Umbilical cord (tissue), 2 donors: ENCODE results near the gene HPSE2. TPM values are rescaled to one million over a fixed set of nuclear protein-coding genes. Genes with fewer than 3 reads are reported as not detected.
"Not testable (repeated sequence)": the region's sequence is repeated elsewhere in the genome, so short reads cannot be mapped to it uniquely, and the experiment has no call there.

ENCODE experiments used
- DNase-seq: peaks from one replicate; pipeline ENCODE4 v3.0.0-alpha.2; 2015; ENCODE audit warnings: low spot score
- total RNA-seq: library from RNA; depleted of rRNA; stranded (reverse); fragments of >200 nt; gene quantifications from one replicate; pipeline ENCODE4 v1.2.3, GENCODE V29; 2014; ENCODE audit warnings: low replicate concordance; ENCODE audit not compliant: insufficient read depth

The HPSE2 gene
- total RNA-seq, 1 donor from 2014 or later, result 18.8 TPM

GRCh38 chr10:98510412-98510995 is 725.1 kb downstream of the HPSE2 start:
- no peak for DNase-seq

- DNase-seq, result peak; percentile 70
Observed at GRCh38 chr10:98509745-98510144, 725.9 kb downstream of the HPSE2 start.

- DNase-seq, result not testable (repeated sequence)
Observed at GRCh38 chr10:98502535-98502934, 733.1 kb downstream of the HPSE2 start.

- DNase-seq, result no peak
Observed at GRCh38 chr10:98492763-98493162, 742.9 kb downstream of the HPSE2 start.

GRCh38 chr10:98489561-98490481 is 745.8 kb downstream of the HPSE2 start:
- DNase-seq, result no peak

DNA sequence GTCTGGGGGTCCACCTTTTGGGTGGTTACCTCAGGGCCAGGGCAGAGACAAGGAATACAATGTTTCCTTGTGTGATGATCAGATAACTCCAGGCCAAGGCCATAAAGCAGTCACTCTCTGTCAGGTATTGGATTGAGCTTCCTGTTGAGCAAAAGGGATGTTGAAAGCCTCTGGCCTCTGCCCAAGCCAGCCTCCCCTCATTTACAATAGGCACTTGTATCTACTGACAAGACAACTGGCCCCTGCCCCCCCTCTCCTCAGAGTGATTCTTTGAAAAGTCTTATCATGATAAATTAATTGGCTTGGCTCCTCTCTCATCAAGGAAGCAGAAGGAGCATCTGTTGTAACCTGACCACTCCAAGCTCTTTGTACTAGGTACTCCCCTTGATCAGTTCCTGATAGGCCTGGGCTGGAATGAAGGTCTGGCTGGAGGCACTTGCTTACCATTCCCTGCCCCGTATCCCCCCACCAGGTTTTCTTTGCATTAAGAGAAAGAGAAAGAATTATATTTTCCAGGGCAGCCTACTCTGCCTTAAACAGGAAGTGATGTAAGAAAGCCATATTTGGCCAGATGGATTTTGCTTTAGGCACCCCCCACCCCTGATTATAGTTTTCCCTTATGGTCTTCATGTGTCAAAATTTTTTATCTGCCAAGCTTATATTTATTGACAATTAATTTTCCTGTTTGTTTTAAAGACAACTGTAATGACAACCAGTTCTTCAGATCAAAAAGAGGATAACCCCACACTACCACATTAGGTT is 746.8 kb downstream of the HPSE2 start:
- DNase-seq, result no peak

DNA sequence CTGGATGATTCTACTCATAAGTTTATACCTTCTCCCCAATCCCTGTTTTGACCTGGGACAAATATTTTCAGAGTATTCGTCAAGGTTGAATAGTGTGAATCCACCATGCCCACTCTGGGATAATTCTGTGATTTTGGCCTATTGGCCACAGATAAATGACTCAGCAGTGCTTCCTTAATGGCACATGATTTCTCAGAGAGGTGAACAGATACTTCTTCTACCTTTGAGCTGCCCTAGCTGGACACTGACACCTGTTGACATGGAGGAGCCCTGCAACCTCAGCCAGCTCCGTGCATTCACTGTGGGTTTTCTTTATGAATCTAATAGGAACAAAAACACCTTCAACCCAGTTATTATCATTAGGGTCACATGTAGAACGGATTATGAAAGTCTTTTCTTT is 748.0 kb downstream of the HPSE2 start:
- DNase-seq, result no peak

DNA sequence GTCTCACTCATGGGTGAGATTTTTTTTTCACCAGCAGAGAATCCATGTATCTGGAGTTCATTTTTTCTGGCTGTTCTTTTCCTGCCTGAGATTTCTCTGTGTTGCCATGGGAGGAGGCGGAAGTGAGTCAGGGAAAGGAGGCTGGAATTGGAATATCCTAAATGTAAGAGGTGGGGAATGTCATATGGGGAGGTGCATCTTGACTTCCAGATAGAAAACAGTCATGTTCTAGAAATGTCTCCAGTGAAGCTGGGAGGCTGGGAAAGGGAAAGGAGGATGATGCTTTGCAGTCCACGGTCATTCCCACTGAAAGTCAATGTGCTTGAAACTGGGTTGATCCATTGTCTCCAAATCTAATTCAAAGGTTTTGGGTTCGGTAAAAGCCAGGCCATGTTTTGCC is 749.2 kb downstream of the HPSE2 start:
- no peak for DNase-seq

DNA sequence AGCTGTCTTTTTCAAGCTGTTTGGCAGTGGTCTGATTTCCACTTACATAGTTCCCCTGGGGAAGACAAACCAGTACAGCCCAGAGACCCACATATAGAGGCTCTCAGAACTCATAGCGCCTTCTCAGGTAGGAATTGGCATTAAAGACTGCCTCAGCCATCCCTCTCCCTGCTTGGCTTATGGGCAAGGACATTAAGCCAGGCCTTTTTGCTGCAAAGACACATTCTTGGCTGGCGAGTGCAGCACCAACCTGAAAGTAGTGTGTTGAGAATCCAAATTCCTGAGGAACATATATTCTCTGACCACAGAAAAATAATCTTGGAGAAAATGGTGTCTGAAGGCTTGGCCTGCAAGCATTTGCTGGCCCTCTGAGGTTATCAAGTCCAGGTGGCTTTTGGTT is 749.7 kb downstream of the HPSE2 start:
- no peak for DNase-seq

GRCh38 chr10:98483658-98484057 is 752.0 kb downstream of the HPSE2 start:
- DNase-seq, result no peak

DNA sequence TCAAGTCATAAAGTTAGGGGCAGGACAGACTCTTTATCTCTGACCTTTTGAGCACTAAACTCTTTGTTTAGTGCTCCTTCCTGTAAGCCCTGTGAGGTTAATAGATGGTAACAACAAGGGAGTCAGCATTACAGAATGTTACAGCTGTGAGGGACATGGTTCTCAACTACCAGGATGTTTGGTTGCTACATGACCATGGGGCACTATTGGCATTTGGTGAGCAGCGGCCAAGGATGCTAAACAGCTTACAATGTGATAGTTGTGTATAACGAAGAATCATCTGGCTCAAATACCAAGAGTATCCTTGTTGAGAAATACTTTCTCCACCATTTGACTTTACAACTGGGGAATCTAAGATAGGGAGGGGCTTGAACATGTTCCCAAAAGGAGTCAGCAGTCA is 753.6 kb downstream of the HPSE2 start:
- DNase-seq, result no peak

- DNase-seq, result no peak
Observed at GRCh38 chr10:98481404-98481945, 754.2 kb downstream of the HPSE2 start.

- DNase-seq, result no peak
Observed at GRCh38 chr10:98478430-98479222, 757.0 kb downstream of the HPSE2 start.

DNA sequence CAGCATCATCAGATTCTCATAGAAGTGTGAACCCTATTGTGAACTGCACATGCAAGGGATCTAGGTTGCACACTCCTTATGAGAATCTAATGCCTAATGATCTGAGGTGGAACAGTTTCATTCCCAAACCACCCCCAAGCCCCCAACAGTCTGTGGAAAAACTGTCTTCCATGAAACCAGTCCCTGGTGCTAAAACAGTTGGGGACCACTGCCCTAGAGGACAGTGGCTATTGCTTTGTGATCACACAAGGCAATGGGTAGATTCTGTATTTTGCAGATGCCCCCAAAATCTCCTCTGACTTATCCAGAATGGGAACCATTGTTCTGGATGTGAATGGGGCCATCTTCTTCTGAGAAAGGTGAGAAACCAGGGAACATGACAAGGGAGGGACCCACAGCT is 757.8 kb downstream of the HPSE2 start:
- no peak for DNase-seq

- no peak for DNase-seq
Observed at GRCh38 chr10:98474628-98475027, 761.0 kb downstream of the HPSE2 start.

DNA sequence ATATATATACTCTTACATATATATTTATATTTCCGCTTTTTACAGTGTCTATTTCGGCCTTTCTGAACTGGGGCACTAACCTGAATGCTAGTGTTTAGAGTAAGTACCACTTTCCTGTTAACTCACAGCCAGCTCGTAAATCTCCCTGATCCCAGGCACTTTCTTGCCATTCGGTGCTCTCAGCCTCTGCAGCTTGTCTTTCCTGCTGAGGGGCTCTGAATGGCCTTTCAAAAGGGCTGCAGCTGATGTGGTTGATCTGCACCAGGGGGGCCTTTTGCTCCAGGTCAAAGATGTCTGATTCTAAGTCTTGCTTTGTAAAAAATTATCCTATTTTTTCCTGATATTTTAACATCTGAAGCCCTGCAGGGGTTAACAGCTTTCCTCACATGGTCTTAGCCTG is 763.5 kb downstream of the HPSE2 start:
- peak; percentile 48 for DNase-seq

DNA sequence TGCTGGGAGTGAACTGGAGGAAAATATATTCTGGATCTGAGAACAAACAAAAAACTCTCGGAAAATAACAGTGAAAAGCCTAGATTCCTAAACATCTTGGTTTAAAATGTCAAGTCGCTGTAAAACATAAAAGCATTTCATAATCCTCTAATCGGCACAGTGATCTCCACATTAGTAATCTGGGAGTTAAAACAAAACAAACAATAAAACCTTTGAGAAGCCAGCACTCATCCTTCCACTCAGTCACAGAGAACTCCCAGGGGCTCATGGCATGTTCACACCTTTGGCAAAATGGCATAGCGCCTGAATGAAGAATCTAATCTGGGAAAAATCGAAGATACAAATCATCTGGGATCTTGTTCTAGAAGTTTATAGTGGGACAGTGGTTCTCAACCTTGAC is 764.8 kb downstream of the HPSE2 start:
- peak; percentile 27 for DNase-seq

DNA sequence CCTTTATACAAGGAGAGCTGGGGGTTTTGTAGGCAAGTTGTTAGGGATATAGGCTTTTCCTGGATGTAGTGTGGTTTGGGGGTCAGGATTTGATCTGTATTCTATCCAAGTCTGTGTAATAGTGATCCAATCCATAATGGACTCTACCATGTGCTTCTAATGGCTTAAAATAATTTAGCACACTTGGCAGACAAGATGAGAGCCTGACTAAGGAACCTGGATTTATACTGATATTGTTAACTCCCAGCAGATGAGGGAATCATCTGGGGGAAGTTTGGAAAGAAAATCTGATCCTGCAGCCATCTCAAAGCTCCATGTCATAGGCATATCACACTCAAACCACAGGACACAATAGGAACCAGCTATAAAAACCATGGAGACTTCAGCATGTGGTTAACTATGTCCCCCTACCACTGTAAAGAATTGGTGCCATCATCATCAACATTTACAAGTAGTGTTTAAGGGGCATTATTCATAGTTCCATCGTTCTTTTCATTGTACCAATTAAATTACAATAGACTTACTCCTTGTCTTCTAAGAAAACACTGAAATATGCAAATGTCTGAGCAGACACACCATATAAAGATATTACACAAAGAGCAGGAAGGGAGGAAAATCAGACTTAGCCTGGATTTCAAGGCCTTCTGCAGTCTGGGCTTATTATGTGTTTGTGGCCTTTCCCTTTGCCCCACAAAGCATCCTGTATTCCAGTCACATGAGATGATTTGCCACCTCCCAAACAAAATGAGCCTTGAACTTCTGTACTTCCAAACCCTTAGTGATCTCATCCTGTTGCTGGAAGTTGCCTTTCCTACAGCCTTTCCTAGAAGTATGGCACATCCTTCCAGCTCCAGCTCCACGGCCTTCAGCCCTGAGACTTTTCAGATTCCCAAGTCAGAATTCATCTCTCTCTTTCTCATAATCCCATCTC is 766.4 kb downstream of the HPSE2 start:
- peak; percentile 63 for DNase-seq

DNA sequence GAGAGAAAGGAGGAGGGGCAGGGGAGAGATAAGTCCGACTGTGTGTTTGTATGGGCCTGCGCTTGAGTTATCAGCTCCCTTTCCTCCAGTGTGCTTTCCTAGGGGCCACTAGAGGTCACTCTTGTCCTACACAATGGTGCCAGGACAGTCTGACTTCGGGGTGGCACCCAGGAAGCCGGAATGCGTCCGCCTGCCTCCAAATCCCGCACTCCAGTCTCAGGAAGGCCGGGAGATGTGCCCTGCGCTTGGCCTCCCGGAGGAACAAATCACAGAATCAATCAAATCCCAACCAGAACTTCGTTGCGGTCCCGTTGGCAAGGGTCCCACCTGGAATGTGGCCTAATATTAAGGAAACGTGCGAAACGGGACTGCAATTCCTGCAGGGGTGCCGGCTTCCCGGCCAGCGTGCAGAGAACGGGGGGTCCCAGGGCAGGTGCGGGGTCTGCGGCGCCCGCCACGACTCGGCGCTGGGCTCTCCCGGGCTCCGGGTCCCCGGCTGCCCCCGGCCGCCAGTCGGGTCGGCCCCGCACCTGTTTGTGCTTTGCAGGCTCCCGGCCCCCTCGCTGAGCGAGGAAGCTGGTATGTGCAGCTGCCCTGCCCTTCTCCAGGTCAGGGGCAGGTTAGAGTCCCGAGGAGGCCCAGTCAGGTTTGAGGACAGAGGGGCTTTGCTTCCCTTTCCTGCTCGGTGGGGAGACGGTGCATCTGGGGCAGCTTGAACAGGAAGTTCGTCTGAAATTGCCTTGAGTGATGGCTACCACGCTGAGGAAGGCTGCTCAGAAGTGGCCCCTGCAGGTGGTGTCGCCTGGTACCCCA is 767.9 kb downstream of the HPSE2 start:
- peak; percentile 89 for DNase-seq
